Esophagus (tissue), 2 donors: Measurements from ENCODE around the gene USP36. TPM values are rescaled to one million over a fixed set of nuclear protein-coding genes. Genes with fewer than 3 reads are reported as not detected.

Source experiments
- H3K27ac ChIP-seq, 2 donors: one replicate each; pipeline ENCODE4 v1.5.1; 2013; ENCODE audit warnings: low read depth in 2 of 2, mild to moderate bottlenecking in 2 of 2, inconsistent platforms in 1 of 2, low read length in 1 of 2, moderate library complexity in 1 of 2
- H3K27me3 ChIP-seq, 2 donors: one replicate each; pipeline ENCODE4 v1.6.1; 2013; ENCODE audit warnings: low read length in 2 of 2, control low read depth in 1 of 2, mild to moderate bottlenecking in 1 of 2; ENCODE audit not compliant: insufficient read depth in 2 of 2, control insufficient read depth in 1 of 2
- H3K36me3 ChIP-seq, 2 donors: one replicate each; pipeline ENCODE4 v1.6.1; 2013; ENCODE audit warnings: low read length in 1 of 2; ENCODE audit not compliant: control insufficient read depth in 2 of 2, insufficient read depth in 2 of 2
- H3K4me1 ChIP-seq, 2 donors: one replicate each; pipeline ENCODE4 v1.6.1; 2013; ENCODE audit warnings: low read length in 1 of 2; ENCODE audit not compliant: control insufficient read depth in 2 of 2, insufficient read depth in 2 of 2
- H3K4me3 ChIP-seq, 2 donors: one replicate each; pipeline ENCODE4 v1.5.1; 2013; ENCODE audit warnings: low read length in 2 of 2, mild to moderate bottlenecking in 2 of 2, low read depth in 1 of 2, moderate library complexity in 1 of 2
- H3K9me3 ChIP-seq, 2 donors: one replicate each; pipeline ENCODE4 v1.6.1; 2013; ENCODE audit warnings: mild to moderate bottlenecking in 2 of 2, low read depth in 1 of 2, low read length in 1 of 2, moderate library complexity in 1 of 2; ENCODE audit not compliant: control insufficient read depth in 2 of 2, insufficient read depth in 1 of 2
- WGBS, 2 donors: extraction: QIAGEN DNeasy Blood & Tissue Kit; methylation state at CpG; one replicate each; pipeline ENCODE4 v1.1.7; 2013; 5-methylcytosine and 5-hydroxymethylcytosine counted together
- polyA plus RNA-seq, 2 donors: library from polyadenylated mRNA; stranded (reverse); fragments of 200-250 nt; gene quantifications; one replicate each; pipeline ENCODE4 v1.2.3, GENCODE V29; 2013
- donor health status: healthy with polysubstance abuse.
- donor health status: Bipolar disorder and iron deficiency.

The USP36 gene
- polyA plus RNA-seq, 2 donors = 17.0 to 17.6 TPM

DNA sequence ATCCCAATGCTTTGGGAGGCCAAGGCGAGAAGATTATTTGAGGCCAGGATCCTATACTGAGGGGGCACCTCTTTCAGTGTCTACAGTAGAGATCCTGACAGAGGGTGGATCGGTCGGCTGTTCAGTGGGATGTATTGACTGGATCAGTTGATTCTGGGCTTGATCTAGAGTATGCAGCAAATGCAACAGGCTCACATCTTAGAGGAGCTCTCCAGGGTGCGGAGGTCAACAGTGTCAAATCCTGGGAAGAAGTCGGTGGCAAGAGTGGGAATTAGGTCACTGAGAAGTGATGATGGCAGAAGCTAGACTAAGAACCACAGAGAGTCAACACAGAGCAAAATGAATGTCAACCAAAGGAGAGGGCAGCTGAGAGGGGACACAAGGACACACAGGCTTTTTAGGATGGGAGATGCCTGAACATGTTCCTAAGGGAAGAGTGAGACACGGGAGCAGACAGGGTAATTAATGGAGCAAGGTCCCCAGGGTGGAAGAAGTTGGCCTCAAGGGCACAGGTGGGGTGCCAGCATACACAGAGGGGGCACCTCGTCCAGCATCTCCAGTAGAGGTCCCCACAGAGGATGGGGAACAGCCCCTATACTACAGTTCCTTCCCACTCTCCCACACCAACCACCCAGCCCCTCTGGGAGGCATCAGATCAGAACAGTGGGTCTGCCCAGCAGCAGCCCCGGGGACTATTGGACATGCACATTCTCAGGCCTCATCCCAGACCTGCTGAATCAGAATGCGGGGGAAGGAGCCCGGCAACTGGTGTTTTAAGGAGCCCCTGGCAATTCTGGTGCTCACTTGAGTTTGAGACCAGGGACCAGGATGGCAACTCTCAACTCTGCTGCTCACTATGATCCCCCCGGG lies 48.5 kb downstream of the USP36 start:
- 79 to 84% methylated on average over 11 of the region's 11 CpGs for WGBS, 2 donors
- Histone ChIP-seq H3K9me3 (no peaks in the 10 kb centered on the region), H3K27me3 (no peaks in the 10 kb centered on the region), H3K27ac (peak overlapping the region; percentile 79 to 91), H3K4me1 (peaks cover 2 to 10% of the 10 kb centered on the region in 2 donors), H3K4me3 (no peak overlapping the region), H3K36me3 (peaks cover 0 to 23% of the 10 kb centered on the region in 2 donors)

DNA sequence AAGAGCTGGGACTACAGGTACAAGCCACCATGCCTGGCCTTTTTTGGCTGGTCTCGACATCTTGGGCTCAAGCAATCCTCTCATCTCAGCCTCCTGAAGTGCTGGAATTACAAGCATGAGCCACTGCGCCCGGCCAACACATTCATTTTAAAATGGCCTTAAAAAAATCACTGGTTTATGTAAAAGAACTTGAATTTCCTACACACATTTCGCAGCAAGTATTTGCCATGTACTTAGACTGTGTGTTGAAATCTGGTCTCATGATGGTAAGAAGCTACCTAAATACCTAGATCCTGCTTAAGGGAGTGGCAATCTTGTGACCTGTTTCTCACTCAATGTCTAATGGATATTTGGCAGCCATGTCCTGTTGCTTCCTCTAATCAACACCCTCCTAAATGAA lies 50.1 kb downstream of the USP36 start:
- H3K4me1 ChIP-seq = peaks cover 2 to 10% of the 10 kb centered on the region in 2 donors
- WGBS, 2 donors = 85 to 86% methylated on average over 4 of the region's 4 CpGs
- no peaks in the 10 kb centered on the region for H3K9me3 ChIP-seq
- H3K4me3 ChIP-seq = no peak overlapping the region
- peak overlapping the region; percentile 92 to 94 for H3K27ac ChIP-seq
- no peaks in the 10 kb centered on the region for H3K27me3 ChIP-seq
- peaks cover 0 to 12% of the 10 kb centered on the region in 2 donors for H3K36me3 ChIP-seq

DNA sequence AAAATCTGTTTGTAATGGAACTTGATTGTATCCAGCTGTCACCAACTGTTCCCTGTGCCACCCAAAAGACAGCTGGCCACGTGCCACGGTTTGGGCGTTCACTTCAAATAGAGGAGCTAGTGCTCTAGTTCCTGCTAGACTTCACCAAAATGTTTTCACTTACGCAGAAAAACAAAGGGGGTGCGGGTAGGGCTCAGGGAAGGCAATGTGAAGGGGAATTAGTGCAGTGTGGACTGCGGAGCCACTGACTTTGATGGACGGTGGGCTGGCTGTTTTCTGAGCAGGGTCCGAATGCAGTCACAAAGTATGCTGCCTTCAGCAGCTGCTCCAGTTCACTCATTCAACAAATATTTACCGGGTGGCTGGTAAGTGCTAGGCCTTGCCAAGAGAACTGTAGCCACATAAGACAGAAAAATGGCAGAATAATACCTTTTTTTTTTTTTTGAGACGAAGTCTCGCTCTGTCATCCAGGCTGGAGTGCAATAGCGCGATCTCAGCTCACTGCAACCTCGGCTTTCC lies 50.9 kb downstream of the USP36 start:
- H3K9me3 ChIP-seq = no peaks in the 10 kb centered on the region
- H3K27me3 ChIP-seq = no peaks in the 10 kb centered on the region
- WGBS, 2 donors = 26 to 35% methylated on average over 14 of the region's 14 CpGs
- peaks cover 0 to 5% of the 10 kb centered on the region in 2 donors for H3K36me3 ChIP-seq
- H3K27ac ChIP-seq = peak overlapping the region; percentile 92 to 94
- no peak overlapping the region for H3K4me3 ChIP-seq
- H3K4me1 ChIP-seq = peaks cover 2 to 12% of the 10 kb centered on the region in 2 donors

DNA sequence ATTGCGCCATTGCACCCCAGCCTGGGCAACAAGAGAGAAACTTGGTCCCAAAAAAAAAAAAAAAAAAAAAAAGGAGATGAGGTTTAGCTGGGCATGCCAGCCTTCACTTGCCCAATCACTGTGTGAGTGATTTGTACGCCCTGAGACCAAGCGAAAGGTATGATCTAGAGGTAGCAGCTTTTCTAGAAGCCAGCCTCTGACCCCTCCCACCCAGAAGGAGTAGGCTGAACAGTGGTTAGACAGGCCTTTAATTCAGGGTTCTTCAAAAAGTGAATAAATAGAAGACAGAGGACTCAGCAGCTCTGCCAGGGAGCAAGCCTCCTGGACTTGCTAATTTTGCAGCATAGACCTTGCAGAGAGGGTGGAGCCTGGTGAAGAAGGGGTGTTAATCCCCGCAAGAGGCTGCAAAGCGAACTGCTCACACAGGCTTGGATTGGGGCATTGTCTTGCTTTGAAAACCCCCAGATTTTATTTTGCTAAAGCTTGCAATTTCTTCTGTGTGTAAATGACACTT lies 51.4 kb downstream of the USP36 start:
- WGBS, 2 donors = 57 to 68% methylated on average over 5 of the region's 5 CpGs
- peak overlapping the region; percentile 92 to 94 for H3K27ac ChIP-seq

DNA sequence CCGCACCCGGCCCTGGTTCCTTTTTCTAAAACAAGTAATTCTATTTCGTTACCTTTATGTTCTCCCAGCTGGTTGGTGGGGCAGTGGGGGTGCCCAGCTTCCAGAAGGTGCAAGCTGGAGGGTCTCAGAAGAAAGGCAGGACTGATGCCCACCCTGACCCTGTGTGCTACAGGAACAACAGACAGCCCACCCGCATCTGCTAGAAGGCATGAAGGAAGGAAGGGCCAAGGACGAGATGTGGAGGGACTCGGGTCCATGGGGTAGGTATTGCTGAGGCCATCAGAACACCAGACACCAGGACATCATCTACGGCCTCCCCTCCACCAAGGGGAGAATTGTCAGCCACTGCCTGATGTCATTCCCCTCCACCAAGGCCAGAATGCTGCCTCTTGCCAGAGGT lies 52.2 kb downstream of the USP36 start:
- H3K27me3 ChIP-seq = no peaks in the 10 kb centered on the region
- H3K27ac ChIP-seq = peak overlapping the region; percentile 59 to 94
- WGBS, 2 donors = 89 to 95% methylated on average over 7 of the region's 7 CpGs
- H3K4me3 ChIP-seq = no peak overlapping the region
- no peaks in the 10 kb centered on the region for H3K36me3 ChIP-seq
- peaks cover 2 to 14% of the 10 kb centered on the region in 2 donors for H3K4me1 ChIP-seq
- H3K9me3 ChIP-seq = no peaks in the 10 kb centered on the region

More for the DNA sequence above, 51.4 kb downstream of the USP36 start:
- Histone ChIP-seq H3K9me3 (no peaks in the 10 kb centered on the region), H3K4me1 (peaks cover 2 to 12% of the 10 kb centered on the region in 2 donors), H3K36me3 (peaks cover 0 to 2% of the 10 kb centered on the region in 2 donors), H3K4me3 (no peak overlapping the region), H3K27me3 (no peaks in the 10 kb centered on the region)

DNA sequence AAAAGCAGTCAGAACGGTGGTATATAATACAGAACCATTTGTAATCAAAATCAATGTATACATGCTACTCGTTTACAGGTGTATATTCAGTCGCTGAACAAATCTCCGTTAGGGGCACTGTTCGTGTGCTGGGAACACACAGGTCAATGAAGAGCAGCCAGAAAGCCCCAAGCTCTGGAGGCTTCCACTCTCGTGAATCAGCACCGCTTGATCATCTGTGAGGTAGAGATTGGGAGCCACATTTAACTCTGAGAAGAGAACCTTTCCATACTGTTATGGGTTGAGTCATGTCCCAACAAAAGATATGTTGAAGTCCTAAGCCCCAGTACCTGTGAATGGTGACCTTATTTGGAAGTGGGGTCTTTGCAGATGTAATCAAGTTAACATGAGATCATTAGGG lies 53.2 kb downstream of the USP36 start:
- WGBS, 2 donors = 78 to 83% methylated on average over 7 of the region's 7 CpGs
- H3K27me3 ChIP-seq = no peaks in the 10 kb centered on the region
- peak overlapping the region in 1 of 2 donors; percentile 79 for H3K27ac ChIP-seq
- H3K4me1 ChIP-seq = peaks cover 0 to 14% of the 10 kb centered on the region in 2 donors
- no peak overlapping the region for H3K4me3 ChIP-seq
- H3K9me3 ChIP-seq = no peaks in the 10 kb centered on the region
- no peaks in the 10 kb centered on the region for H3K36me3 ChIP-seq

DNA sequence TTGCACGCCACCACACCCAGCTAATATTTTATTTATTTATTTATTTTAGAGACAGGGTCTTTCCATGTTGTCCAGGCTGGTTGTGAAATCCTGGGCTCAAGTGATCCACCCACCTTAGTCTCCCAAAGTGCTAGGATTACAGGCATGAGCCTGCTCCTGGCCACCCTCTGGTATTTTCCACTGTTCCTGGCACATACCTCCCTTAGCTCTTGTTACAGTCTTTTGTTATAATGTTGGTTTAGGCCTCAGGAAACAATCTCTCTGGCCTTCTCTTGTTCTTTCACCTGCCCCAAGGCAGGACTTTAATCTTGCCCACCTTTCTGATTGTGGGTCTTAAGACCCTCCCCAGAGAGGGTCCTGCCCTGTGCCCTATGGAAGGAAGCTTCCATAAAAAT lies 55.0 kb downstream of the USP36 start:
- no peaks in the 10 kb centered on the region for H3K36me3 ChIP-seq
- 94 to 100% methylated on average over 1 of the region's 1 CpG for WGBS, 2 donors
- peak overlapping the region in 1 of 2 donors; percentile 38 for H3K27ac ChIP-seq
- H3K27me3 ChIP-seq = no peaks in the 10 kb centered on the region
- no peaks in the 10 kb centered on the region for H3K9me3 ChIP-seq
- no peak overlapping the region for H3K4me3 ChIP-seq
- H3K4me1 ChIP-seq = peaks cover 0 to 11% of the 10 kb centered on the region in 2 donors

DNA sequence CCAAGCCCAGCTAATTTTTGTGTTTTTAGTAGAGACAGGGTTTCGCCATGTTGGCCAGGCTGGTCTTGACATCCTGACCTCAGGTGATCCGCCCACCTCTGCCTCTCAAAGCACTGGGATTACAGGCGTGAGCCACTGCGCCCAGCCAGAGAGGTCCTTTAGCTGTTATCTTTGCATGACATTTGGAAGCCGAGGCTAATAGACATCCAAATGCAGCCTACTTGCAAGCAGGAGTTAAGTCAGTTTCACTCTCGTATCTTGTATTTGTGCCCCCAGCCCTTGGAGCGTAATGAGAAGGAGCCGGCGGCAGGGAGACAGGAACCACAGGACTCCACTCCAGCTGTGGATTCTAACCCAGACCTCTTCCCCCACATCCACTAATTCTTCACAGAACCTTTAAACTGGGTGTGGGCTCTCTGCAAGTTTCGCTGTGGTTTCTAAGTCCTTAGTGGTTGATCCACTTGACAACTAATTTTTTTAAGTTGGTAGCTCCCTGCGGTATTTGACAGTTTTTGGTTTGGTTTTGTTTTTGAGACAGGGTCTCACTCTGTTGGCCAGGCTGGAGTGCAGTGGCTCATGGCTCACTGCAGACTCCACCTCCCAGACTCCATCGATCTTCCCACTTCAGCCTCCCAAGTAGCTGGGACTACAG lies 55.5 kb downstream of the USP36 start:
- Histone ChIP-seq H3K4me3 (no peak overlapping the region), H3K36me3 (no peaks in the 10 kb centered on the region), H3K27me3 (no peaks in the 10 kb centered on the region), H3K9me3 (no peaks in the 10 kb centered on the region), H3K27ac (no peak overlapping the region), H3K4me1 (peaks cover 0 to 14% of the 10 kb centered on the region in 2 donors)
- WGBS, 2 donors = 86 to 89% methylated on average over 12 of the region's 12 CpGs

DNA sequence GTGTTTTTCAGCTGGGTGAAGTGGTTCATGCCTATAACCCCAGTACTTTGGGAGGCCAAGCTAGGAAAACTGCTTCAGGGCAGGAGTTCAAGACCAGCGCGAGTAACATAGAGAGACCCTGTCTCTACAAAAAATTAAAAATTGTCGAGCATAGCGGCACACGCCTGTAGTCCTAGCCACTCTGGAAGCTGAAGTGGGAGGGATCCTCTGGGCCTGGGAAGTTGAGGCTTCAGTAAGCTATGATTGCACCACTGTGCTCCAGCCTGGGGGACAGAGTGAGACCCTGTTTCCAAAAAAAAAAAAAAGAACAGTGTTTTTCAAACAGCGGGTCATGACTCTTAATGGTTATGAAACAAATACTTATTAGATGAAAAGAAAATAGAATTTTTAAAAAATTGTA lies 56.3 kb downstream of the USP36 start:
- H3K4me1 ChIP-seq = peaks cover 0 to 19% of the 10 kb centered on the region in 2 donors
- no peaks in the 10 kb centered on the region for H3K9me3 ChIP-seq
- WGBS, 2 donors = 82 to 85% methylated on average over 6 of the region's 6 CpGs
- peak overlapping the region; percentile 97 to 98 for H3K27ac ChIP-seq
- H3K36me3 ChIP-seq = no peaks in the 10 kb centered on the region
- H3K4me3 ChIP-seq = no peak overlapping the region
- H3K27me3 ChIP-seq = no peaks in the 10 kb centered on the region
